Type B pancreatic cell (in vitro differentiated cells): ENCODE measurements around the gene CCL18. TPM values are rescaled to one million over a fixed set of nuclear protein-coding genes. Genes with fewer than 3 reads are reported as not detected.
"Not testable (repeated sequence)": the region's sequence is repeated elsewhere in the genome, so short reads cannot be mapped to it uniquely, and the experiment has no call there.

ENCODE experiments used
- DNase-seq: peaks from one replicate; pipeline ENCODE4 v3.0.0; 2021; ENCODE audit warnings: mixed read lengths; ENCODE audit not compliant: unreplicated experiment; ENCODE audit errors: extremely low spot score
- H3K27ac Mint-ChIP-seq: 2 replicates; pipeline ENCODE4 v1.8.0; 2021; ENCODE audit warnings: mild to moderate bottlenecking, mixed read lengths
- H3K27me3 Mint-ChIP-seq: 2 replicates; pipeline ENCODE4 v1.8.0; 2021; ENCODE audit warnings: mixed read lengths
- H3K36me3 Mint-ChIP-seq: 2 replicates; pipeline ENCODE4 v1.8.0; 2021; ENCODE audit warnings: mixed read lengths
- H3K4me1 Mint-ChIP-seq: one replicate; pipeline ENCODE4 v1.8.0; 2021; ENCODE audit warnings: mixed read lengths; ENCODE audit not compliant: unreplicated experiment
- H3K4me3 Mint-ChIP-seq: 2 replicates; pipeline ENCODE4 v1.8.0; 2021; ENCODE audit warnings: mild to moderate bottlenecking, mixed read lengths
- H3K9me3 Mint-ChIP-seq: 2 replicates; pipeline ENCODE4 v1.8.0; 2021; ENCODE audit warnings: mixed read lengths
- CTCF ChIP-seq: fragments of 200-600 bp; sonication (generic); conservative IDR thresholded peaks from 2 replicates; pipeline ENCODE4 v1.5.0; 2021; ENCODE audit warnings: antibody characterized with exemption, mild to moderate bottlenecking
- total RNA-seq: library from RNA; stranded (reverse); gene quantifications from 2 replicates; pipeline ENCODE4 v1.2.1, GENCODE V29; 2021; ENCODE audit warnings: low replicate concordance

CCL18 gene
- total RNA-seq, 1 donor from 2014 or later = 0.60 TPM

DNA sequence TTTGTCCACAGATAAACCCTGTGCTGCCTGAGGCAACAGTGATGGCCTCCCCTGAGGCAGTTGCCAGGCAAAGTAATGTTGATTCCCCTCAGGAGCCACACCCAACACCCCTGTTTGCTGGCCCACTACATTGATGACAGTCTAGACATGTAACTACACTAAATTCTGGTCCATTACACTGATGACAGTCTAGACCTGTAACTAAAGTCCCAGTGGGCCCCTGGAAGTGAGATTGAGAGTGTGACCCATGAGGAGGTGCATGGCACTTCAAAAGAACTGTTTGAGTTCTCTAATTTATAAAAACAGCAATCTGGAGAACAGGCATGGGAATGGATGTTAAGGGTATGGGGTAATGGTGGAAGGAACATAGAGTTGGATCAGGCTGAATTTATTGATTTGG is 48.5 kb downstream of the CCL18 start:
- Mint-ChIP-seq H3K27me3 (no peaks in the 10 kb centered on the region), H3K36me3 (no peaks in the 10 kb centered on the region), H3K4me3 (no peak overlapping the region), H3K9me3 (peaks cover 15% of the 10 kb centered on the region), H3K27ac (no peak overlapping the region), H3K4me1 (peaks cover 12% of the 10 kb centered on the region)
- DNase-seq = no peak
- no peak for TF ChIP-seq CTCF

DNA sequence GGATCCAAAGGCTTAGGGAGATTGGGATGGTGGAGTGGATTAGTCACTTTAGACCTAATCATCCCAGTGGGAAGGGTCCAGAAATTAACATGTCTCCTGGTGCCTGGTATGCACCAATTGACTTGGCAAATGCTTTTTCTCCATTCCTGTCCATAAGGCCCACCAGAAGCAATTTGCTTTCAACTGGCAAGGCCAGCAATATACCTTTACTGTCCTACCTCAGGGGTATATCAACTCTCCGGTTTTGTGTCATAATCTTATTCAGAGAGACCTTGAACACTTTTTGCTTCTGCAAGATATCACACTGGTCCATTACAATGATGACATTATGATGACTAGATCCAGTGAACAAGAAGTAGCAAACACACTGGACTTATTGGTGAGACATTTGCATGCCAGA is 49.1 kb downstream of the CCL18 start:
- not testable (repeated sequence) for H3K27me3 Mint-ChIP-seq, H3K36me3 Mint-ChIP-seq, H3K4me3 Mint-ChIP-seq, DNase-seq, H3K27ac Mint-ChIP-seq
- peaks cover 14% of the 10 kb centered on the region for H3K4me1 Mint-ChIP-seq
- H3K9me3 Mint-ChIP-seq = peaks cover 15% of the 10 kb centered on the region

DNA sequence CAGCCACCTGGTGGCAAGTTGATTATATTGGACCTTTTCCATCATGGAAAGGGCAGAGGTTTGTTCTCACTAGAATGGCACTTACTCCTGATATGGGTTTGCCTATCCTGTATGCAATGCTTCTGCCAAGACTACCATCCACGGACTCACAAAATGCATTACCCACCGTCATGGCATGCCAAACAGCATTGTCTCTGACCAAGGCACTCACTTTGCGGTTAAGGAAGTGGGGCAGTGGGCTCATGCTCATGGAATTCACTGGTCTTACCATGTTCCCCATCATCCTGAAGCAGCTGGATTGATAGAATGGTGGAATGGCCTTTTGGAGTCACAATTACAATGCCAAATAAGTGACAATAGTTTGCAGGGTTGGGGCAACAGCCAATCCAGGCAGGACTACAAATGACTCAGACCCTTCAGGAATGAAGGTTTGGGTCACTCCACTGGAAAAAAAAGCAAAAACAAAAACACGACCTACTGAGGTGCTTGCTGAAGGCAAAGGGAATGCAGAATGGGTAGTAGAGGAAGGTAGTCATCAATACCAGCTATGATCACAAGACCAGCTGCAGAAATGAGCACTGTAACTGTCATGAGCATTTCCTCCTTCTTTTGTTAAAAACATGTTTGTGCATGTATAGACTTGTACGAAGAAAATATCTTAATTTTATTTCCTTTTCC is 51.0 kb downstream of the CCL18 start:
- peaks cover 14% of the 10 kb centered on the region for H3K4me1 Mint-ChIP-seq
- peaks cover 15% of the 10 kb centered on the region for H3K9me3 Mint-ChIP-seq
- peak overlapping the region; percentile 53 for H3K27ac Mint-ChIP-seq
- H3K27me3 Mint-ChIP-seq, DNase-seq, H3K36me3 Mint-ChIP-seq, H3K4me3 Mint-ChIP-seq: not testable (repeated sequence)

DNA sequence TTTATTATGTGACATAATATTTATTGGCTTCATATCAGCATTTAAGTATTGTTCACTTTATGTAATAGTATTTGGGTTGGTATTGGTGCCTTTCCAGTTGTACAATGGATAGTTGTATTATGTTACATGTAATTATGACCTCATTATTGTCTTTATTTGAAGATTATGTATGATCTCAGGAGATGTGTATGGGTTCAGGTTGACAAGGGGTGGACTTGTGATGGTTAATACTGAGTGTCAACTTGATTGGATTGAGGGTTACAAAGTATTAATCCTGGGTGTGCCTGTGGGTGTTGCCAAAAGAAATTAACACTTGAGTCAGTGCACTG is 51.5 kb downstream of the CCL18 start:
- Mint-ChIP-seq H3K9me3 (peaks cover 15% of the 10 kb centered on the region), H3K27ac (peak overlapping the region; percentile 53), H3K4me1 (peaks cover 14% of the 10 kb centered on the region)

DNA sequence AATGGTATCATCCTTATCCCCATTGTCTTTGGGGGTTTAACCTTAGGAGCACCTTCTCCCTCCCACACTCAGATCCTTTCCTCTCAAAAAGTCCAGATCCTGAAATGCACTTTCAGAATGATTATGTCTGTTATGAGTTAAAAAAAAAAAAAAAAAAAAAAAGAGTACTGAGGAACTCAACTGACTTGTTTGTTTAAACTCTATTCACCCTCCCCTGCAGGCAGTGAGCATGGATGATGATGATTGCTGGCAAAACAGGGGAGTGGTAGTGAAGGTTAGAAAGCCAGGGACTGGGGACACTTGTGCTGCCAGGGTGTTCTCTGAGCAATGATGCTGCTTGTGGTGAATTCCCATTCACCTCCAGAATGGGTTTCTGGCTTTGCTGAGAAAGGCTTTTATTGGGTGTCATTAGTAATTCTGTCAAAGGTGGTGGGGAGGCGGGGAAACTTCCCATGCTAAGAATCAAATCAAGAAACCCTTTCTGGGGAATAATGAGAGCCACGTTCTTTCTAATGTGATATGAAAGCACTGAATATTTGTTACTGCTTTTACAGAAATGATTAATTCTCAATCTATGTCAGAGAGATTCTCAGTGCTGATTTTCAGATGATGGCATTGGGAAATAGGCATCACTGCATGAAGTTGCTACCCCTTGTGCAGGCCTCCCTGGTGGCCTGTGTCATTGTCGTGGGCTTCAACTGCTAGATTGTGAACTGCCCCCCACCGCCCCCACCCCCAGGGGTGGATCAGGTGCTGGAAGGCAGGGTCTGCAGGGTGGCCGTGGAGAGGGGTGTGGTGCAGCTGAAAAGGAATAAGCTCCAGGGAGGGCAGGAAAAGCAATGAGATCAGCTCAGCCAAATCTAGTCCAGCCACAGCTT is 53.7 kb downstream of the CCL18 start:
- peaks cover 8% of the 10 kb centered on the region for H3K9me3 Mint-ChIP-seq

More for the DNA sequence above, 51.5 kb downstream of the CCL18 start:
- H3K27me3 Mint-ChIP-seq, H3K36me3 Mint-ChIP-seq, DNase-seq, H3K4me3 Mint-ChIP-seq: not testable (repeated sequence)

DNA sequence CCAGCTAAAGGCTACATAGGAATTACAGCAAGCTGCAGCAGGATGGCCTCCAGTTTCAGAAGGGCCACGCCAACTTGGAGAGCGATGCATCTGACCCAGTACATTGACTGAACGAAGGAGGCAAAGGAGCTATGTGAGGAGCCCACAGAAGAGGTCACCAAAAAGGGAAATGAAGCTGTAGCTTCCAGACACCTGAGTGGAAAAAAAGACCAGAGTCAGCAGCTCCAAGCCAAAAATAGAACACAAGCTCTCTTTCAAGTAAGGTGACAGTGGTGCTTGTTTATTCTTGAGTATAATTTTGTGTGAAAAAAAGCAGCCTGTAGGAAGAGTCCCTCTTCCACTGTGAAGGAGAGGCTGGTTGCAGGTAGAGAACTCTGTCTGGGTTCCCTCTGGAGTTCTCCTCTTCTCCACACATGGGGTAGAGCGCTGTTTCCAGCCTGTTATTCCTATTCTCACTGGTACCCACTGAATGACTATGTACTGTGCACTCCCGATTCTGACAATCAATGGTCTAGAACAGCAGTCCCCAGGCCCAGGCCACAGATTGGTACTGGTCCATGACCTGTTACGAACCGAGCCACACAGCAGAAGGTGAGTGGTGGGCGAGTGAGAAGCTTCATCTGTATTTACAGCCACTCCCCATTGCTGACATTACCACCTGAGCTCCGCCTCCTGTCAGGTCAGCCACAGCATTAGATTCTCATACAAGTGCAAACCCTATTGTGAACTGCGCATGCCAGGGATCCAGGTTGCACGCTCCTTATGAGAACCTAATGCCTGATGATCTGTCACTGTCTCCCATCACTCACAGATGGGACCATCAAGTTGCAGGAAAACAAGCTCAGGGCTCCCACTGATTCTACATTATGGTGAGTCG is 54.6 kb downstream of the CCL18 start:
- peak overlapping the region; percentile 90 for H3K27ac Mint-ChIP-seq
- peaks cover 11% of the 10 kb centered on the region for H3K4me1 Mint-ChIP-seq
- H3K27me3 Mint-ChIP-seq = no peaks in the 10 kb centered on the region
- no peak for DNase-seq
- H3K9me3 Mint-ChIP-seq = peaks cover 8% of the 10 kb centered on the region
- H3K36me3 Mint-ChIP-seq = no peaks in the 10 kb centered on the region
- no peak overlapping the region for H3K4me3 Mint-ChIP-seq
- no peak for TF ChIP-seq CTCF

More for the DNA sequence above, 53.7 kb downstream of the CCL18 start:
- Mint-ChIP-seq H3K27ac (peak overlapping the region; percentile 90), H3K27me3 (no peaks in the 10 kb centered on the region), H3K4me3 (peak overlapping the region; percentile 22), H3K36me3 (no peaks in the 10 kb centered on the region), H3K4me1 (peaks cover 11% of the 10 kb centered on the region)
- no peak for DNase-seq
- TF ChIP-seq CTCF = no peak
